Astrocyte (in vitro differentiated cells and primary cell): ENCODE results near the gene DNAJC27. TPM values are rescaled to one million over a fixed set of nuclear protein-coding genes. Genes with fewer than 3 reads are reported as not detected.

ENCODE experiments used
- DNase-seq: peaks from one replicate; pipeline ENCODE4 v3.0.0-alpha.2; 2010; ENCODE audit warnings: low read depth
- FAIRE-seq: peaks from 2 replicates; lab custom pipeline; 2011; peaks lifted over from hg19 to GRCh38; lab: Jason Lieb, UNC
- H2AFZ ChIP-seq: 2 replicates; pipeline ENCODE4 v1.6.0; 2012; ENCODE audit warnings: low read depth, low read length, inconsistent platforms
- H3K27ac ChIP-seq: 2 replicates; pipeline ENCODE4 v1.5.1; 2011; ENCODE audit warnings: low read depth, low read length, inconsistent platforms
- H3K27me3 ChIP-seq: 2 replicates; pipeline ENCODE4 v1.6.0; 2011; ENCODE audit warnings: low read length, inconsistent platforms; ENCODE audit not compliant: insufficient read depth
- H3K36me3 ChIP-seq: 2 replicates; pipeline ENCODE4 v1.5.1; 2011; ENCODE audit warnings: low read length, inconsistent platforms; ENCODE audit not compliant: insufficient read depth
- H3K4me1 ChIP-seq: 2 replicates; pipeline ENCODE4 v1.5.1; 2011; ENCODE audit warnings: low read length, inconsistent platforms; ENCODE audit not compliant: insufficient read depth
- H3K4me2 ChIP-seq: 2 replicates; pipeline ENCODE4 v1.6.0; 2012; ENCODE audit warnings: low read length, inconsistent platforms
- H3K4me3 ChIP-seq: 2 replicates; pipeline ENCODE4 v1.5.1; 2011; ENCODE audit warnings: low read depth, mild to moderate bottlenecking, low read length, inconsistent platforms; ENCODE audit not compliant: insufficient read depth
- H3K79me2 ChIP-seq: 2 replicates; pipeline ENCODE4 v1.6.0; 2012; ENCODE audit warnings: mild to moderate bottlenecking, low read length, inconsistent platforms; ENCODE audit not compliant: insufficient read depth
- H3K9ac ChIP-seq: 2 replicates; pipeline ENCODE4 v1.6.0; 2012; ENCODE audit warnings: mild to moderate bottlenecking, low read length, inconsistent platforms
- H3K9me3 ChIP-seq: 2 replicates; pipeline ENCODE4 v1.5.1; 2012; ENCODE audit warnings: low read depth, mild to moderate bottlenecking, low read length, inconsistent platforms; ENCODE audit not compliant: insufficient read depth
- H4K20me1 ChIP-seq: 2 replicates; pipeline ENCODE4 v1.6.0; 2012; ENCODE audit warnings: low read length, inconsistent platforms; ENCODE audit not compliant: insufficient read depth
- H3K27ac Mint-ChIP-seq: one replicate; pipeline ENCODE4 v1.8.0; 2021; ENCODE audit warnings: mild to moderate bottlenecking, mixed read lengths; ENCODE audit not compliant: unreplicated experiment
- H3K27me3 Mint-ChIP-seq: one replicate; pipeline ENCODE4 v1.8.0; 2021; ENCODE audit warnings: low read depth, mixed read lengths; ENCODE audit not compliant: unreplicated experiment
- H3K36me3 Mint-ChIP-seq: one replicate; pipeline ENCODE4 v1.8.0; 2021; ENCODE audit warnings: low read depth, mixed read lengths; ENCODE audit not compliant: unreplicated experiment
- H3K4me1 Mint-ChIP-seq: one replicate; pipeline ENCODE4 v1.8.0; 2021; ENCODE audit warnings: low read depth, mixed read lengths; ENCODE audit not compliant: unreplicated experiment
- H3K4me3 Mint-ChIP-seq: one replicate; pipeline ENCODE4 v1.8.0; 2021; ENCODE audit warnings: mild to moderate bottlenecking, moderate library complexity, mixed read lengths; ENCODE audit not compliant: unreplicated experiment
- H3K9me3 Mint-ChIP-seq: one replicate; pipeline ENCODE4 v1.8.0; 2021; ENCODE audit warnings: mild to moderate bottlenecking, mixed read lengths; ENCODE audit not compliant: unreplicated experiment
- CTCF ChIP-seq: IDR thresholded peaks from 2 replicates; pipeline ENCODE4 v1.5.1; 2011; ENCODE audit warnings: low read depth, mild to moderate bottlenecking, inconsistent platforms, low read length, moderate library complexity; ENCODE audit not compliant: insufficient read depth
- EZH2 ChIP-seq: IDR thresholded peaks from 2 replicates; pipeline ENCODE4 v1.6.1; 2012; ENCODE audit warnings: mild to moderate bottlenecking, low read length, inconsistent platforms; ENCODE audit not compliant: insufficient read depth
- total RNA-seq: library from RNA; stranded (reverse); gene quantifications from 2 replicates; pipeline ENCODE4 v1.2.1, GENCODE V29; 2021

The DNAJC27 gene
- total RNA-seq, 1 donor from 2014 or later = 3.5 TPM

GRCh38 chr2:24932715-24933114 lies 39.0 kb downstream of the DNAJC27 start:
- Histone ChIP-seq H3K79me2 (no peaks in the 10 kb centered on the region), H3K27me3 (no peaks in the 10 kb centered on the region), H2AFZ (no peak overlapping the region), H3K4me1 (peaks cover 3% of the 10 kb centered on the region), H4K20me1 (no peaks in the 10 kb centered on the region), H3K9ac (no peak overlapping the region), H3K9me3 (no peaks in the 10 kb centered on the region), H3K4me2 (no peak overlapping the region), H3K27ac (no peak overlapping the region), H3K4me3 (no peak overlapping the region), H3K36me3 (no peaks in the 10 kb centered on the region)
- H3K27me3 Mint-ChIP-seq = peaks cover 5% of the 10 kb centered on the region
- DNase-seq (no peak), FAIRE-seq (no peak)
- no peak for TF ChIP-seq CTCF
- no peak for TF ChIP-seq EZH2
- no peaks in the 10 kb centered on the region for H3K36me3 Mint-ChIP-seq
- peaks cover 8% of the 10 kb centered on the region for H3K4me1 Mint-ChIP-seq
- no peak overlapping the region for H3K27ac Mint-ChIP-seq
- no peak overlapping the region for H3K4me3 Mint-ChIP-seq
- H3K9me3 Mint-ChIP-seq = no peaks in the 10 kb centered on the region

- Histone ChIP-seq H3K9me3 (no peaks in the 10 kb centered on the region), H2AFZ (no peak overlapping the region), H4K20me1 (no peaks in the 10 kb centered on the region), H3K27ac (no peak overlapping the region), H3K4me2 (peak overlapping the region; percentile 47), H3K79me2 (no peaks in the 10 kb centered on the region), H3K27me3 (no peaks in the 10 kb centered on the region), H3K36me3 (no peaks in the 10 kb centered on the region), H3K4me1 (peaks cover 8% of the 10 kb centered on the region), H3K9ac (no peak overlapping the region), H3K4me3 (no peak overlapping the region)
- Mint-ChIP-seq H3K36me3 (no peaks in the 10 kb centered on the region), H3K27ac (no peak overlapping the region), H3K27me3 (peaks cover 10% of the 10 kb centered on the region), H3K4me1 (peaks cover 8% of the 10 kb centered on the region), H3K9me3 (no peaks in the 10 kb centered on the region), H3K4me3 (peak overlapping the region; percentile 23)
- no peak for TF ChIP-seq CTCF
- TF ChIP-seq EZH2 = no peak
- FAIRE-seq (no peak), DNase-seq (peak; percentile 27)
Measured at GRCh38 chr2:24930768-24931167, 41.0 kb downstream of the DNAJC27 start.

GRCh38 chr2:24929230-24929629 lies 42.5 kb downstream of the DNAJC27 start:
- no peaks in the 10 kb centered on the region for H4K20me1 ChIP-seq
- H3K9me3 Mint-ChIP-seq = no peaks in the 10 kb centered on the region
- no peak for FAIRE-seq

More at GRCh38 chr2:24929230-24929629, 42.5 kb downstream of the DNAJC27 start:
- H3K4me1 ChIP-seq = peaks cover 8% of the 10 kb centered on the region
- no peak overlapping the region for H3K27ac ChIP-seq
- H3K36me3 ChIP-seq = no peaks in the 10 kb centered on the region
- Mint-ChIP-seq H3K4me3 (no peak overlapping the region), H3K36me3 (no peaks in the 10 kb centered on the region), H3K27me3 (peaks cover 9% of the 10 kb centered on the region), H3K4me1 (peaks cover 8% of the 10 kb centered on the region), H3K27ac (no peak overlapping the region)
- H3K4me3 ChIP-seq = no peak overlapping the region
- no peaks in the 10 kb centered on the region for H3K27me3 ChIP-seq
- H3K79me2 ChIP-seq = no peaks in the 10 kb centered on the region
- no peak for DNase-seq
- no peak overlapping the region for H2AFZ ChIP-seq
- H3K4me2 ChIP-seq = no peak overlapping the region
- no peak for TF ChIP-seq EZH2
- H3K9me3 ChIP-seq = no peaks in the 10 kb centered on the region
- H3K9ac ChIP-seq = no peak overlapping the region
